Bronchial epithelial cell (primary cell): ENCODE results near the gene SNX27. TPM values are rescaled to one million over a fixed set of nuclear protein-coding genes. Genes with fewer than 3 reads are reported as not detected.
"Not testable (repeated sequence)": the region's sequence is repeated elsewhere in the genome, so short reads cannot be mapped to it uniquely, and the experiment has no call there.

ENCODE experiments used
- DNase-seq: peaks from one replicate; pipeline ENCODE4 v3.0.0-alpha.2; 2010; ENCODE audit warnings: low read depth
- FAIRE-seq: peaks from 2 replicates; lab custom pipeline; 2011; peaks lifted over from hg19 to GRCh38; lab: Jason Lieb, UNC
- H3K27me3 ChIP-seq: 2 replicates; pipeline ENCODE4 v1.5.1; 2011; ENCODE audit warnings: low read length; ENCODE audit not compliant: control insufficient read depth, insufficient read depth
- H3K36me3 ChIP-seq: 2 replicates; pipeline ENCODE4 v1.5.1; 2011; ENCODE audit warnings: low read length; ENCODE audit not compliant: control insufficient read depth, insufficient read depth
- H3K4me3 ChIP-seq: 2 replicates; pipeline ENCODE4 v1.5.1; 2011; ENCODE audit warnings: mild to moderate bottlenecking, low read depth, low read length, control low read depth
- total RNA-seq: library from RNA; depleted of rRNA; stranded (reverse); fragments of >200 nt; gene quantifications from 2 replicates; pipeline ENCODE4 v1.2.1, GENCODE V29; 2014
- TF ChIP-seq, protein P1 (sequence below): IDR thresholded peaks from 2 replicates; pipeline ENCODE4 v1.5.1; 2011; ENCODE audit warnings: mild to moderate bottlenecking, moderate library complexity, low read length, control low read depth, inconsistent platforms; ENCODE audit not compliant: insufficient read depth, severe bottlenecking

Gene SNX27
- total RNA-seq, 1 donor from 2014 or later = 20.0 TPM

DNA sequence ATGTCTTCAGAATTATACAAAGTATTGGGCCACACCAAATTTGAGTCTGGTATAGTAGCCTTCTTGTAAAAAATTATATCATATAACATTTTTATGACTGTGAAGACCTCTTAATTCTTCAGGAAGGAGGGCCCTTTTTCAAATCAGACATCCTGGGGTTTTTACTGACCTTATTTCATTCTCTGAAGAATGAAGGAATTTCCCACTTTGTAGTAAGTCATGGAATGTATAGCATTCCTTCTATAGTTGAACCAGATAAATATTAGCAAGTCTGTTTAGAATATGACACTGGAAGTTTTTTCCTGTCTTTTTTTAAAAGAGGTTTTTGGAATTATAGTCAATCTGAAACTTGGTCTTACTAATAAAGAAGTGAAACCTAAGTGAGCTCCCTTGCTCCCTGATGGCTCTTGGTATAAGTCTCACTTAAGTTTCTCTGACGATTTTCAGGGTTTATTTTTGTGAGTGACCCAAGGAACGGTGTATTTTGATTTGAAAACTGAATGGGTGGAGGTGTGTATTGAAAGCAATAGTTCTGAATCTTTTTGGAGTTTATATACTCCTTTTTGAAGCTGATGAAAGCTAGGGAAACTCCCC is 23.7 kb downstream of the SNX27 start:
- H3K36me3 ChIP-seq = no peaks in the 10 kb centered on the region
- DNase-seq = no peak
- FAIRE-seq = no peak
- H3K27me3 ChIP-seq = no peaks in the 10 kb centered on the region
- H3K4me3 ChIP-seq = no peak overlapping the region
- TF ChIP-seq, protein P1, sequence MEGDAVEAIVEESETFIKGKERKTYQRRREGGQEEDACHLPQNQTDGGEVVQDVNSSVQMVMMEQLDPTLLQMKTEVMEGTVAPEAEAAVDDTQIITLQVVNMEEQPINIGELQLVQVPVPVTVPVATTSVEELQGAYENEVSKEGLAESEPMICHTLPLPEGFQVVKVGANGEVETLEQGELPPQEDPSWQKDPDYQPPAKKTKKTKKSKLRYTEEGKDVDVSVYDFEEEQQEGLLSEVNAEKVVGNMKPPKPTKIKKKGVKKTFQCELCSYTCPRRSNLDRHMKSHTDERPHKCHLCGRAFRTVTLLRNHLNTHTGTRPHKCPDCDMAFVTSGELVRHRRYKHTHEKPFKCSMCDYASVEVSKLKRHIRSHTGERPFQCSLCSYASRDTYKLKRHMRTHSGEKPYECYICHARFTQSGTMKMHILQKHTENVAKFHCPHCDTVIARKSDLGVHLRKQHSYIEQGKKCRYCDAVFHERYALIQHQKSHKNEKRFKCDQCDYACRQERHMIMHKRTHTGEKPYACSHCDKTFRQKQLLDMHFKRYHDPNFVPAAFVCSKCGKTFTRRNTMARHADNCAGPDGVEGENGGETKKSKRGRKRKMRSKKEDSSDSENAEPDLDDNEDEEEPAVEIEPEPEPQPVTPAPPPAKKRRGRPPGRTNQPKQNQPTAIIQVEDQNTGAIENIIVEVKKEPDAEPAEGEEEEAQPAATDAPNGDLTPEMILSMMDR = no peak

DNA sequence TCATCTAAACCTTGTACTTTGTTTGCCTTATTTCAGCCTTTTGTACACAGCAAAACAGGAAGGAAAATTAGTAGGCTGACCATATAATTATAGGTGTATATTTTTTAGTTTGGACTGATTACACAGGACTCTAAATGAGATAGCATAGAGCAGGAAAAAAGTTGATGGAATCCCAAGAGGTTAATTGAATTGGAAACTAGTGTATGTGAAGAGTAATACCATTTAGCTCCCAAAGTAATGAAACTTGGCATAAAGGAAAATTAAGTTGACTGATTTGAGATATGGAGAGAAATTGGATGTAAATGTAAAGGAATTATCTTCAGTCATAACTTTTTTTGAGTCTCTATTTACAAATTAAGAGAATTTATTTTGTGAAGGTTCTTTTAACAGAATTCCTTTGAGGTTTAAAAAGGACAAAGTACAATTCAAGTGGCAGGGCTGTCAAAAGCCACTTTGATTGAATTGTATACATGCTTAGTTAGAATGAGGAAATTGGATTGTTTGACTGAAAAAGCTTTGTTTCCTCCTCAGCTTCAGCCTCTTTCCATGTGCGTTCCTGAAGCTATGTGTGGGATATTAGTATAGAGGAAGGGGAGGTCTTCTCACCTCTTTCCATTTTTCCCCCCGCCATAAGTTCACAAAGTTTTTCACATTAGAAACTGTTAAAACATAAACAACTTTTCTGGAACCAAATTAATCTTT is 26.4 kb downstream of the SNX27 start:
- TF ChIP-seq, protein P1 = no peak
- no peak for FAIRE-seq
- Histone ChIP-seq H3K36me3 (no peaks in the 10 kb centered on the region), H3K27me3 (no peaks in the 10 kb centered on the region), H3K4me3 (no peak overlapping the region)
- DNase-seq = no peak

- H3K36me3 ChIP-seq = no peaks in the 10 kb centered on the region
- H3K4me3 ChIP-seq = no peak overlapping the region
- H3K27me3 ChIP-seq = no peaks in the 10 kb centered on the region
- FAIRE-seq (no peak), DNase-seq (no peak)
- TF ChIP-seq, protein P1 = no peak
Measured at GRCh38 chr1:151638812-151639211, 27.0 kb downstream of the SNX27 start.

GRCh38 chr1:151639466-151639865 is 27.6 kb downstream of the SNX27 start:
- H3K4me3 ChIP-seq = no peak overlapping the region
- no peaks in the 10 kb centered on the region for H3K27me3 ChIP-seq
- TF ChIP-seq, protein P1 = no peak
- peak; percentile 63 for DNase-seq
- no peak for FAIRE-seq
- no peaks in the 10 kb centered on the region for H3K36me3 ChIP-seq

- Histone ChIP-seq H3K27me3 (no peaks in the 10 kb centered on the region), H3K36me3 (no peaks in the 10 kb centered on the region), H3K4me3 (no peak overlapping the region)
- FAIRE-seq = no peak
- TF ChIP-seq, protein P1 = no peak
- peak; percentile 58 for DNase-seq
Measured at GRCh38 chr1:151641229-151641628, 29.4 kb downstream of the SNX27 start.

- H3K4me3 ChIP-seq, H3K27me3 ChIP-seq, DNase-seq, FAIRE-seq, H3K36me3 ChIP-seq: not testable (repeated sequence)
Measured at GRCh38 chr1:151643085-151643484, 31.2 kb downstream of the SNX27 start.
